ENCODE results near the gene CFAP119.

Gene CFAP119

DNA sequence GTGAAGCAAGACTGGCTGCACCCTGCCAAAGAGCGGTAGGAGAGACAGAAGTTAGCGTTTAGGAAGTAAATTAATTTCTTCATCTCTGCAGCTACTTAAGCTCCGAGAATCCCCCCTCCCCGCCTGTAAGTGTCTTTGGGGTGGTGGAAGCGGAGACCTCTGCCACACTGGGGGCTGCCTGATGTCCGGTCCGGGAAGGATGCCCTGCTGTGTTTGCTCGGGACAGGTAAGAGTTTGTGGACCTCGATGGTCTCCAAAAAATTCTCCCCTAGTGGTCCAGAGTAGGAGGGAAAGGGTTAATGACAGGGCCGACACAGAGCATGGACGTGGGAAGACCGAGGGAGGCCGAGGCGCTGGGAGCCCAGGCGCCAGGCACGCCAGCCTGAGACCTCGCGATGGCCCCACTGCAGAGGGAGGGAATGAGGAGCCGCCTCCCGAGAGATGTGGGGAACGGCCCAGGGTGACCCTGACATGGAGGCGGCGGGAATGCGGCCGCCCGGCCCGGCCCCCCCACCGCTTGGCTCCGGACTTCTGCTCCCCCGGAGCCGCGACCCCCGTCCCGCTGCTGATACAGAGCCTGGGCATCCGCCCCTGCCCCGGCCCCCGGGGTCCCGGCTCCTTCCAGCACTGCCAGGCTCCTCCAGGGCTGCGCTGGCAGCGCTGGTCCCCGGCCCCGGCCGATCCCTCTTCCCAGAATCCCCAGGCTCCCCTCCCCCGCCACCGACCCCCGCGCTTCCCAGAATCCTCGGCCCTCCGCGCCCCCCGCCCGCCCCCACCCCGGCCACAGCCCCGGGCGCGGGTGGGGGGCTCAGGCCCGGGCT lies 24.5 kb upstream of the CFAP119 start:
- peaks cover 24% of the 10 kb centered on the region for H3K36me3 ChIP-seq (replicated peaks)
- H3K9me3 ChIP-seq, result no peaks in the 10 kb centered on the region
- in situ Hi-C loops (cut with MboI; ENCODE audit: low sequenced_read_pairs), result no loop called here
- peak overlapping the region; percentile 92 for H3K4me3 ChIP-seq
- H3K27me3 ChIP-seq (ENCODE audit: low read depth), result no peaks in the 10 kb centered on the region
- peak; percentile 28 to 69 for DNase-seq (ENCODE audit: low spot score in 2 of 2)
- peaks cover 10% of the 10 kb centered on the region for H3K4me1 ChIP-seq

DNA sequence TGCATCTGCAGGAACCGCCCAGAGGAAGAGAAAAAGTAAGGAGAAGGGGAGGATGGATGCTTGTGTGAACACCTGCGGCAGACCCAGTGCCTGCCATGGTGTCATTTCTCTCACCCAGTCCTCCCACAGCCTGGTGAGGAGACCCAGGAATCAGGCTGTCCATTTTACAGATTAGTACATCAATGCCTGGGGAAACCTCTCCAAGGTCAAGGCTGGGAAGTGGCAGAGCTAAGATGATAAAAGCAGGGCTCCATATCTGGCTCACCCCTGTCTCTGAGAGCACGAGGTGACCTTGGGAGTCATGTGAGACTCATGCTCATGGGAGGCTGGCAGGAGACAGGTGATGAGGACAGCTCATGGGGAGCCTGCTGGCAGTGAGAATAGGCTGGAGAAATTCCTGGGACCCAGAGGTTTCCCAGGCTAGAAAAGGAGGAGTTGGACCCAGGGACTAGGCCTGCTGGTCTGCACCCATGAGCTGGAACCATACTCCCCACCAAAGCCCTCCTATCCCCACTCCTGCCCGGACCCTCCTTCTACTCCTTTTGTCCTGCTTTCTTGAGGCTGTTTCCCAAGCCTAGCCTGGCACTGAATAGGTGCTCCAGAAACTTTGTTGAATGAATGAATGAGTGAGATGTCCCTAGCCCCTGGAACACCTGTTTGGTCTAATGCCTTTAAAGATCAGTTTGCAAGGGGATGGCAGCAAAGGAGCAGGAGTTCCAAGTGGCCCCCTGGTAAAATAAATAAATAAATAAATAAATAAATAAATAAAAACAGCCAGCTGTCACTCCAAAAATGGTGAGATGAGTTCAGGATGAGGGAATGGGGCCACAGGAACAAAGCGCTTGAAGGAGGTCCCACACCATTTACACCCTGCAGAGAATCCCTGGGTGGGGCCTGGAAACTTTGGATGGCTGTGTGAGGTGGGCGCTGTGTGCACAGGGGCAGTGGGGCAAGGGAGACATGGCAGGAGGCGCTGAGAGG lies 23.6 kb upstream of the CFAP119 start:
- Histone ChIP-seq H3K4me1 (peaks cover 10% of the 10 kb centered on the region), H3K36me3 (replicated peaks) (peaks cover 32% of the 10 kb centered on the region), H3K27me3 (ENCODE audit: low read depth) (no peaks in the 10 kb centered on the region), H3K9me3 (no peaks in the 10 kb centered on the region), H3K4me3 (peak overlapping the region; percentile 92)
- DNase-seq (ENCODE audit: low spot score in 2 of 2), result no peak
- in situ Hi-C loops (cut with MboI; ENCODE audit: low sequenced_read_pairs), result no loop called here

- no peaks in the 10 kb centered on the region for H3K27me3 ChIP-seq (ENCODE audit: low read depth)
- no peaks in the 10 kb centered on the region for H3K9me3 ChIP-seq
- no peak for DNase-seq (ENCODE audit: low spot score in 2 of 2)
- H3K36me3 ChIP-seq (replicated peaks), result peaks cover 33% of the 10 kb centered on the region
- H3K4me3 ChIP-seq, result no peak overlapping the region
- H3K4me1 ChIP-seq, result peaks cover 10% of the 10 kb centered on the region
- in situ Hi-C loops (cut with MboI; ENCODE audit: low sequenced_read_pairs), result no loop called here
Measured at GRCh38 chr16:30784215-30784614, 22.4 kb upstream of the CFAP119 start.

DNA sequence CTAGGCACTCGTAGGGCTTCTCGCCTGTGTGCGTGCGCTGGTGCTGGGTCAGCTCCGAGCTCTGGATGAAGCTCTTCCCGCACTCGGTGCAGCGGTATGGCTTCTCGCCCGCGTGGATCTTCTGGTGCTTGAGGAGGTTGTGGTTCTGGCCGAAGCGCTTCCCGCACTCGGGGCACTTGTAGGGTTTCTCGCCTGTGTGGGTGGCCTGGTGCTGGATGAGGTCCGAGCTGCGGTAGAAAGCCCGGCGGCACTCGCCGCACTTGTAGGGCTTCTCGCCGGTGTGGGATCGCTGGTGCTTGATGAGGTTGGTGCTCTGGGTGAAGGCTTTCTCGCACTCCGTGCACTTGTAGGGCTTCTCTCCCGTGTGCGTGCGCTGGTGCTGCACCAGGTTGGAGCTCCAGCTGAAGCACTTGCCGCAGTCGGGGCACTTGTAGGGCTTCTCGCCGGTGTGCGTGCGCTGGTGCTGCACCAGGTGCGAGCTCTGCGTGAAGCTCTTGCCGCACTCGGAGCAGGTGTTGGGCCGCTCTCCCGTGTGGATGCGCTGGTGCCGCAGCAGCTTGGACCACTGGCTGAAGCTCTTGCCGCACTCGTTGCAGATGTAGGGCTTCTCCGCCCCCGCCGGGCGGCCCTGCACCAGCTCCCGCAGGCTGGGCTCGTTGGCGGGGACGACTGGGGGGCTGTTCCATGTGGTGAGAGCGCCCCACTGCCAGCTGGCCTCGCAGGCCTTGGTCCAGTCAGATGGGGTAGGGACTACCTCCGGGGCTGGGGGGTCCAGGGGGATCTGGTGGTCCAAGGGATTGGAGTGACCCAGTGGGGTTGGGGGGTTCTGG lies 21.6 kb upstream of the CFAP119 start:
- peaks cover 33% of the 10 kb centered on the region for H3K36me3 ChIP-seq (replicated peaks)
- no peaks in the 10 kb centered on the region for H3K9me3 ChIP-seq
- in situ Hi-C loops (cut with MboI; ENCODE audit: low sequenced_read_pairs), result no loop called here
- peaks cover 10% of the 10 kb centered on the region for H3K4me1 ChIP-seq
- no peaks in the 10 kb centered on the region for H3K27me3 ChIP-seq (ENCODE audit: low read depth)
- H3K4me3 ChIP-seq, result no peak overlapping the region
- DNase-seq (ENCODE audit: low spot score in 2 of 2), result no peak

DNA sequence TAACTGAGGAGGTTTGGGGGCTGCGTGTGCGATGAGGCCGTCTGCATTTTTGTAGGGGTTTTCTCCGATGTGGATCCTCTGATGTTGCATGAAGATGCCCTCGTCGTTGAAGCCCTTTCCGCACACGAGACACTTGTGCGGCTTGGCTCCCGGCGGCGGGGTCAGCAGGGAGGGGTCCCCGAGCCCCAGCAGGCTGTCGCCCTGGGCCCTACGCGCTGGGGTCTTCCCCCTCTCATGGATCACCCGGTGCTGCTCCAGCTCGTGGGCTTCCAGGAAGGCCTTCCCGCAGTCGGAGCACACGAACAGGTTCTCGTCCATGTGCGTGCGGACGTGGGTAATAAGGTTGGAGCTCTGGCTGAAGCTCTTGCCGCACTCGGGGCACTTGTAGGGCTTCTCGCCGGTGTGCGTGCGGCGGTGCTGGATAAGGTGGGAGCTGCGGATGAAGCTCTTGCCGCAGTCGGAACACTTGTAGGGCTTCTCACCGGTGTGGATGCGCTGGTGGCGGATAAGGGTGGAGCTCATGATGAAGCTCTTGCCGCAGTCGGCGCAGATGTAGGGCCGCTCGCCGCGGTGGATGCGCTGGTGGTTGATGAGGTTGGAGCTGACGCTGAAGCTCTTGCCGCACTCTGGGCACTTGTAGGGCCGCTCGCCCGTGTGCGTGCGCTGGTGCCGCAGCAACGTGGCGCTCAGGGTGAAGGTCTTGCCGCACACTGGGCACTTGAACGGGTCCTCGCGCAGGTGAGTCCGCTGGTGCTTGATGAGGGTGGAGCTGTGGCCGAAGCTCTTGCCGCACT lies 20.8 kb upstream of the CFAP119 start:
- no peak for DNase-seq (ENCODE audit: low spot score in 2 of 2)
- Histone ChIP-seq H3K4me3 (no peak overlapping the region), H3K27me3 (ENCODE audit: low read depth) (no peaks in the 10 kb centered on the region), H3K36me3 (replicated peaks) (peaks cover 33% of the 10 kb centered on the region), H3K9me3 (no peaks in the 10 kb centered on the region), H3K4me1 (peaks cover 8% of the 10 kb centered on the region)
- in situ Hi-C loops (cut with MboI; ENCODE audit: low sequenced_read_pairs), result no loop called here

GRCh38 chr16:30780549-30780948 lies 18.7 kb upstream of the CFAP119 start:
- in situ Hi-C loops (cut with MboI; ENCODE audit: low sequenced_read_pairs), result no loop called here
- peaks cover 33% of the 10 kb centered on the region for H3K36me3 ChIP-seq (replicated peaks)

GRCh38 chr16:30780021-30780420 lies 18.2 kb upstream of the CFAP119 start:
- no peak for DNase-seq (ENCODE audit: low spot score in 2 of 2)
- peaks cover 33% of the 10 kb centered on the region for H3K36me3 ChIP-seq (replicated peaks)
- in situ Hi-C loops (cut with MboI; ENCODE audit: low sequenced_read_pairs), result no loop called here

More at GRCh38 chr16:30780549-30780948, 18.7 kb upstream of the CFAP119 start:
- Histone ChIP-seq H3K9me3 (no peaks in the 10 kb centered on the region), H3K4me1 (peaks cover 7% of the 10 kb centered on the region), H3K27me3 (ENCODE audit: low read depth) (no peaks in the 10 kb centered on the region), H3K4me3 (no peak overlapping the region)
- no peak for DNase-seq (ENCODE audit: low spot score in 2 of 2)

DNA sequence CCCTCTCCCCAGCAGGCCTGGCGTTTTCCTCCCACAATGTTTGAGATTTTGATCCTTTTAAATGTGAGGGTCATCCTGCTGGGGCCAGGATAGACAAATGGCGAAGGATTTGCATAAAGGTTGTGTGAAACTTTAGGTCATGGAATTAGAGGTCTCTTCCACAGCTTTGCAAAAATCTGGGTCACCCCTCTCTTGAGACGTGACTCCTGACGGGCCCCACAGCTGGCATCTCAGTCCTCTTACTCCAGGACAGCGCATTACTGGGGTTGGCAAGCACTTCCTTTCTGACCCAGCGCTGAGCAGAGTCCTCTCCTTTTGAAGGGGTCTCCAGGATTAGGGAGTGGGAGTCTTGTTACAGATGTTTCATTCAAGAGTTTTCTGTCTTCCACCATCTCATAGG lies 17.7 kb upstream of the CFAP119 start:
- Histone ChIP-seq H3K4me3 (no peak overlapping the region), H3K4me1 (peaks cover 10% of the 10 kb centered on the region), H3K36me3 (replicated peaks) (peaks cover 33% of the 10 kb centered on the region), H3K27me3 (ENCODE audit: low read depth) (no peaks in the 10 kb centered on the region), H3K9me3 (no peaks in the 10 kb centered on the region)
- DNase-seq (ENCODE audit: low spot score in 2 of 2), result no peak
- in situ Hi-C loops (cut with MboI; ENCODE audit: low sequenced_read_pairs), result no loop called here

More at GRCh38 chr16:30780021-30780420, 18.2 kb upstream of the CFAP119 start:
- no peaks in the 10 kb centered on the region for H3K27me3 ChIP-seq (ENCODE audit: low read depth)
- no peak overlapping the region for H3K4me3 ChIP-seq
- H3K4me1 ChIP-seq, result peaks cover 9% of the 10 kb centered on the region
- H3K9me3 ChIP-seq, result no peaks in the 10 kb centered on the region

GRCh38 chr16:30778549-30779244 lies 16.8 kb upstream of the CFAP119 start:
- in situ Hi-C loops (cut with MboI; ENCODE audit: low sequenced_read_pairs), result no loop called here
- DNase-seq (ENCODE audit: low spot score in 2 of 2), result peak in 1 of 2 experiments; percentile 59
- no peak overlapping the region for H3K4me3 ChIP-seq
- H3K9me3 ChIP-seq, result no peaks in the 10 kb centered on the region
- no peaks in the 10 kb centered on the region for H3K27me3 ChIP-seq (ENCODE audit: low read depth)
- H3K36me3 ChIP-seq (replicated peaks), result peaks cover 35% of the 10 kb centered on the region
- peaks cover 10% of the 10 kb centered on the region for H3K4me1 ChIP-seq

DNA sequence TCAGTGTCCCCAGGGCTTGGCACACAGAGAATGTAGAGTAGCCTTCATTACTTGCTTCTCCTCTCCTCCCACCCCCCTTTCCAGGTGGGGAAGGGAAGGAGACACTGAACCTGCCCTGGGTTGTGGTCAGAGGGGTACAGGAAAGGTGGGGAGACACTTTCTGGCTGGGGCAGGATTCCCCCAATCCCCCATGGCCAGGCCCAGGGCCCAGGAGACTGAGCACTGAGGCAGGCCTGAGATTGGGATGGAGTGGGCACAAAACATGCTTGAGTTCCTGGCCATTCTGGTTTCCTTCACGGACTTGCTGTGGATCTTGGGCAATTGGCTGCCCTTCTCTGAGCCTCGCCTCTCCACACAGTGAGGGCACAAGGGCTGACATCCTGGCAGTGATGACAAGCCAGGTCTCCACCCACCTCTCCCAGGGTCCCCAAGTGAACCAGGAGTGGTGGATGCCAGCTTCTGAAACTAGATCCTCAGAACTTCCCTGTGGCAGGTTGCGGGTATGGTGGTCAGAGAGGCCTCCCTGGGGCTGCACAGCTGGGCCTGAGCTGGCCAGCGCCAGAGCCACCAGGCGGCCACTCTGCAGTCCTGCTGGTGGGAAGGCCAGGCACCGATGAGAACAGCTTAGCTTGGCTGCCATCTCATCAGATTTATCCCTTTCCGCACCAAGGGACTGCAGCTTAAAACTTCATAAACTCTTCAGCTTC lies 15.9 kb upstream of the CFAP119 start:
- DNase-seq (ENCODE audit: low spot score in 2 of 2), result no peak
- Histone ChIP-seq H3K4me1 (peaks cover 10% of the 10 kb centered on the region), H3K27me3 (ENCODE audit: low read depth) (no peaks in the 10 kb centered on the region), H3K4me3 (no peak overlapping the region), H3K36me3 (replicated peaks) (peaks cover 35% of the 10 kb centered on the region), H3K9me3 (no peaks in the 10 kb centered on the region)
- in situ Hi-C loops (cut with MboI; ENCODE audit: low sequenced_read_pairs), result no loop called here

DNA sequence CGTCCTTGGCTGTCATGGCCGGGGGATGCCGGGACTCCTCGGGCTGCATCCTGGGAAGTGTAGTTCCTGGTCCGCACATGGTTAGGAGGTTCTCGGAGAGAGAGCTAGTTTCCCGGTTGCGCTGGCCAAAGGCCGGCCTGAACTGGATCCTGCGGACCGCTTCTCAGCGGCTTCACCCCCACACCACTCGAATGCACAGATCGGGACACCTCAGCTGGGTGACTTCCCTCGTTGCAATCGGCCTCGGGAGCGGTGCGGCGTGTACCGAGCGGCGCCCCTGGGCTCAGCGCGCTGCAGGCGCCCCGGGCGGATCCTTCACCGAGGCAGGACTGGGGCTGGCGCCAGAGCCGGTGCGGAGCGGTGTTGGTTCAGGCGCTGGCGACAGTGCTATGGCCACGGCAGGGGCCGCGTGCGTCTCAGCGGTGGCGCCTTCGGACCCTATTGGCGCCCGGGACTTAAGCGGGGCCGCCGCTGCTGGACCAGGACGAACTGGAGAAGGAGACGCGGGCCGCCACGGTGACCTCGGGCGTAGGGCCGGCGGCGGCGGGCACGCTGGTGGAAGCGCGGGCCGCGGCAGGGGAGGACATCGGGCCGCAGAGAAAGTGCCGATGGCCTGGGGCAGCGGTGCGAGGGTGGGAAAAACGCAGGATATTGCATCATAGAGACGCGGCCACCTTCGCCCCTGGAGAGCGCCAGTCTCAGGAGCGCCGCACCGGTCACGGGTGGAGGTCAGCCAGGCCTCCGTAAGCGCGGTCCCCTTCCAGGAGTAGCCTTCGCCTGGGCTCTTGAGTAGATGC lies 13.7 kb upstream of the CFAP119 start:
- in situ Hi-C loops (cut with MboI; ENCODE audit: low sequenced_read_pairs), result no loop called here
- H3K4me3 ChIP-seq, result peak overlapping the region; percentile 83
- peak; percentile 86 to 90 for DNase-seq (ENCODE audit: low spot score in 2 of 2)
- H3K36me3 ChIP-seq (replicated peaks), result peaks cover 34% of the 10 kb centered on the region
- H3K9me3 ChIP-seq, result no peaks in the 10 kb centered on the region
- no peaks in the 10 kb centered on the region for H3K27me3 ChIP-seq (ENCODE audit: low read depth)
- H3K4me1 ChIP-seq, result peaks cover 10% of the 10 kb centered on the region
